GM19463 (cell line): ENCODE results near the gene SST.

ENCODE experiments used
- ATAC-seq: cut with Tn5 transposase; IDR thresholded peaks from one replicate; pipeline ENCODE4 v1.9.1; 2021; ENCODE audit warnings: mild to moderate bottlenecking, moderate library complexity; ENCODE audit not compliant: unreplicated experiment

The SST gene

DNA sequence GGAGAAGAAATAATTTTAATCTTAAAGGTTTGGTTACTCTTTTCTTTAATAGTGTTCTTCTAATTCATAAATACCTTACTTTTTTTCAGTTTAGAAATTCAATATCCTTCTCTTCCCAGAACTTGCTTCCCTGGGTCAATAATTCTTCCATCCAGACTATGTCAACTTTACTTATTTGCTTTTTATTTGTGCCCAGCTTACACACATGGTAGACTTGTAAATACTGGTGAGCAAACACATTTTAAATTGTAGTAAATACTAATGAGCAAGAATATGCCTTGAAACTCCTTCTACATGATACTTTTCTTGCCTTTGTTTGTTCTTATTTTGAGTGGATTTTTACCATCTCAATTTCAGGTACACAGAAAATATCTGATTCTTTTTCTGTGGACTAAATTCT lies 33.7 kb downstream of the SST start:
- no peak for ATAC-seq

DNA sequence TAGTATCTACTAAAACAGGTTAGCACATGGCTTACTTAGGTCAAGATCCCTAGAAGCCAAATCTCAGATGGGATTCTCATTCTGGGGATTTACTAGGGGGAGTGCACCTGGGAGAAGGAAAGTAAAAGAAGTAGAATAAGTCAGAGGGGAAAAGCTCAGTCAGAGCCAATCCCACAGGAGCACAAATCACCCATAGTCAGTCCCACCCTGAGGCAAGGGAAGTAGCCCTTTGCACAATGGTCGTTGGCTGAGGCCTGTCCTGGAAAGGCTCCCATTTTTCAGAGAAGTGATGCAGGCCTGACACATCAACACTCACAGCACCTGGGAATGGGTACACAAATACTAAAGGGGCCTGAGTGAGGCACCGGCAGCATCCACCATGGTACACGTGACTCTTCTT lies 39.8 kb downstream of the SST start:
- ATAC-seq: no peak

DNA sequence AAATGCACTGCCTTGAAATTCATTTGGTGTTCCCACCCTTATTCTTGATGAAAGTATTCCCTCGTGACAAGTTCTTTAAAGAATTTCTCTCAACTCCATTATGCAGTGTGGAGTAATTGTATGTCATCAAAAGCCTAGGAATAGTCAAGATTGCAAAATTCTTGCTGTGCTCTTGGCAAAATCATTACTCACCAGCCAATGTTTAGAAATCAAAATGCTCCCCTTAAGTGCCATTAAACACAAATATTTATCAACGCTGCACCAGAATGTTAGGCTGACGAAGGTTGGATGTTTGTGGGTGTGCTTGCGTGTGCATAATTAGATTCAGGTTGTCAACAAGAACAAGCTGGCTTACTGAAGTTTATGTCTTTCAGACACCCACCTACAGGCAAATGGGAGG lies 40.5 kb downstream of the SST start:
- no peak for ATAC-seq

DNA sequence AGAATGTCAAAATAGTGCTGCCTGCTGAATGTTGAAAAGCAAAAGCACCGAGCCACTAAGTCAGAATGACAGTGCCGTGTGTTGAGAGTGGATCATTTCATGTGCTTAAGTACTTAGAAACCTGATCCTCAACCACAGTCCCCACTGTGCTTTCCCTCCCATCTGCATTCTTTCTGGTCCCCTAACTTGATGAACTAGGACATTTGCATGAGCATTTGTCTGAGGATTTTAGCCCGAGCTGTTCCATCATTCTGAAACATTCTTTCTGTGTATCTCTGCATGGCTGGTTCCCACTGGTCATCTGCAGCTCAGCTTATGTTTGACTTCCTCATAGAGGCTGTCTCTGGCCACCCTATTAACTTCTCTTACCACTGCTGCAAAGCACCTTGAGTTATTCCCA lies 42.0 kb downstream of the SST start:
- ATAC-seq: no peak

DNA sequence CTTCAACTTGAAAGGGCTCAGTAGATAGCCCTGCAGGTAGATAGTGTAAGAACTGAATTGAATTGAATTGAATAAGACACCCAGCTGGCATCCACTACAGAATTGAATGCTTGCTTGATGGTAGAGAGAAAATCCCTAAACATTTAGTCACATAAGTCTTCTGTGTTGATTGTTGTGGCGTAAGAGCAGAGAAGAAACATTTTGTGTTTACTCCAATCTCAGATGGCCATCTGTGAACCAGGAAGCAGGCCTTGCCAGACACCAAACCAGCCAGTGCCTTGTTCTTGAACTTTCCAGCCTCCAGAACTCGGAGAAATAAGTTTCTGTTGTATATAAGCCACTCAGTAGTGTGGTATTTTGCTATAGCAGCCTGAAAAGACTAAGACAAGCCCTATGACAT lies 43.6 kb downstream of the SST start:
- ATAC-seq: no peak

DNA sequence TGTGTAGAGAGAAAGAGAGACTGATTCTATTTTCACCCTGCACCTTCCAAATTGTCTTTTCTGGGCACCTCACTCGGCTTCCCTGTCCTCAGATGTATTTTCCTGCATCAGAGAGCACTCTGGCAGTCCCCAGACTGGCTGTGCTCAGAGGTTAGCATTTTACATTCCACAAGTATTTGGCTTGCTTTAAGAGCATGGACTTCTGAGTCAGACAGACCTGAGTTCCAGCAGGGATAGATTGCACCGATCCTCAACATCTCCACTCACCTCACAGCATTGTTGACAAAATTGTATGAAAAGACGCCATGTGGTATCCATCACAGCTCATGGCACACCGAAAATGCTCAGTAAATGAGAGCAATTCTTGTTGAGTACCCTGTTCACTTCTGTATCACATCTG lies 45.6 kb downstream of the SST start:
- no peak for ATAC-seq

DNA sequence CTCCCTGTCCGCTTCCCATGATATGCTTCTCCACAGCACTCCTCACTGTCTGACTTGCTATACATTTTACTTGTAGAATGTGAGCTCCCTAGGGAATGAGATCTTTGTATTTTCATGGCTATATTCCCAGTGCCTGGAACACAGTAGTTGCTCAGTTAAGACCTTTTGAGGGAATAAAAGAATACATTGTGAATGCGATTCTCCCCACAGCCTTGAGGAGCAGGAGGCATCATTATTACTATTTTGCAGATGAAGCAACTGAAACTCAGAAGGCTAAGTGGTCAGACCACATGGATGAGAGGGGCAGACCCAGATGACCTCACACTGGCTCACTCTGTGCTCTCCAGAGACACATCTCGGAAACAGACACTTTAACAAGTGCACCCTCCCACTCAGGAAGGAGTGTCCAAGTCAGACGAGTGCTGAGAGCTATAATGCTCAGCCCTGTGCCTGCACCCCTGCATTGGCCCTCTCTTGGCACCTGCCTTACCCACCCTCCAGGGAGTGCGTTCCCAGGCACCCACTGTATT lies 46.8 kb downstream of the SST start:
- ATAC-seq: no peak

DNA sequence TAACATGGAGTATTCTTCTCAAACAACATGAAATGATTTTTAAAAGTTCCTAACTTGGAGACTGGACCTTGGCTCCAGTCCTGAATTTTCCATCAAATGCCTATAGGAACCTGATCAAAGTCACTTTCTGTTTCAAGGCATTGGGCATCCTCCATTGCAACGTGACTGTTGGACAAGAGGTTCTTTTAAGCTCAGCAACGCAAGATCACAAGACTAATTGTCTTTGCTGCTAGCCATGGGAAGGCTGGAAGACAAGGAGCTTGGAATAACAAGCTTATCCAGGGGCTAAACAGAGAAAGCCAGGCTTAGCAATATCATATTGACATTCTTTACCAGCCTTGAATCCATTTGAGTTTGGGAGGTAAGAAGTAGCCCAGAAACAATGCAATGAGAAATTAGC lies 48.3 kb downstream of the SST start:
- ATAC-seq: no peak

DNA sequence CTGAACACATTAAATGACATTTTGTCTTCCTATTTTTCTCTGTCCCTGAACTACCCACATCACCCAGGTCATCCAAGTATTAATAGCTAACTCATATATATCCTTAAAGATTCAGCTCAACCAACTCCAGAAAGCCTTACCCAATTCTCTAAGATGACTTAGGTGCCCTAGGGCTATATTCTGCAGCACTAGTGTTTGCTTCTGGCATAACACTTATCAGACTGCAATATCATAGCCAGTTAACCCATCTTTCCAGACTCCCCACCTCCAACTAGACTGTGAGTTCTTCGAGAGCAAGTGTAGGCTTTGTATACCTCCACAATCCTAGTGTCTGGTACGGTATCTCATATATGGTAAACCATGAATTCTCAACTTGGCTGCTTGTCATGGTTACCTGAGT lies 50.7 kb downstream of the SST start:
- ATAC-seq: no peak
